ENCODE results near the gene CD79A.

The CD79A gene

GRCh38 chr19:41920882-41921576, 44.0 kb downstream of the CD79A start:
- no peak for DNase-seq

GRCh38 chr19:41921577-41922576, 44.8 kb downstream of the CD79A start:
- no peak for DNase-seq

- DNase-seq, result no peak
Measured at GRCh38 chr19:41922585-41922984, 45.5 kb downstream of the CD79A start.

- DNase-seq, result no peak
Measured at GRCh38 chr19:41923045-41923788, 46.1 kb downstream of the CD79A start.

- no peak for DNase-seq
Measured at GRCh38 chr19:41924151-41925145, 47.4 kb downstream of the CD79A start.

GRCh38 chr19:41925208-41926003, 48.3 kb downstream of the CD79A start:
- no peak for DNase-seq

GRCh38 chr19:41926028-41926762, 49.1 kb downstream of the CD79A start:
- DNase-seq, result no peak

GRCh38 chr19:41926763-41927496, 49.9 kb downstream of the CD79A start:
- no peak for DNase-seq

GRCh38 chr19:41927497-41928192, 50.6 kb downstream of the CD79A start:
- no peak for DNase-seq

- DNase-seq, result no peak
Measured at GRCh38 chr19:41928221-41928683, 51.2 kb downstream of the CD79A start, which contains the start of gene ERFL. Gene ERFL (minus strand): TSS chr19:41928449. CDS start chr19:41912919, 15,530 bp downstream.

GRCh38 chr19:41928754-41929535, 51.9 kb downstream of the CD79A start:
- DNase-seq, result no peak

- DNase-seq, result no peak
Measured at GRCh38 chr19:41929536-41930071, 52.5 kb downstream of the CD79A start.

GRCh38 chr19:41930322-41930722, 53.2 kb downstream of the CD79A start:
- no peak for DNase-seq

Measured in NCI-H2171 (cell line).